Type B pancreatic cell (in vitro differentiated cells): Measurements from ENCODE around the gene ZNF775. TPM values are rescaled to one million over a fixed set of nuclear protein-coding genes. Genes with fewer than 3 reads are reported as not detected.

ENCODE experiments used
- DNase-seq: peaks from one replicate; pipeline ENCODE4 v3.0.0; 2021; ENCODE audit warnings: mixed read lengths; ENCODE audit not compliant: unreplicated experiment; ENCODE audit errors: extremely low spot score
- H3K27ac Mint-ChIP-seq: 2 replicates; pipeline ENCODE4 v1.8.0; 2021; ENCODE audit warnings: mild to moderate bottlenecking, mixed read lengths
- H3K27me3 Mint-ChIP-seq: 2 replicates; pipeline ENCODE4 v1.8.0; 2021; ENCODE audit warnings: mixed read lengths
- H3K36me3 Mint-ChIP-seq: 2 replicates; pipeline ENCODE4 v1.8.0; 2021; ENCODE audit warnings: mixed read lengths
- H3K4me1 Mint-ChIP-seq: one replicate; pipeline ENCODE4 v1.8.0; 2021; ENCODE audit warnings: mixed read lengths; ENCODE audit not compliant: unreplicated experiment
- H3K4me3 Mint-ChIP-seq: 2 replicates; pipeline ENCODE4 v1.8.0; 2021; ENCODE audit warnings: mild to moderate bottlenecking, mixed read lengths
- H3K9me3 Mint-ChIP-seq: 2 replicates; pipeline ENCODE4 v1.8.0; 2021; ENCODE audit warnings: mixed read lengths
- CTCF ChIP-seq: fragments of 200-600 bp; sonication (generic); conservative IDR thresholded peaks from 2 replicates; pipeline ENCODE4 v1.5.0; 2021; ENCODE audit warnings: antibody characterized with exemption, mild to moderate bottlenecking
- total RNA-seq: library from RNA; stranded (reverse); gene quantifications from 2 replicates; pipeline ENCODE4 v1.2.1, GENCODE V29; 2021; ENCODE audit warnings: low replicate concordance

Gene ZNF775
- total RNA-seq, 1 donor from 2014 or later, result 12.3 TPM

GRCh38 chr7:150417863-150418262, 38.7 kb downstream of the ZNF775 start:
- H3K36me3 Mint-ChIP-seq, result no peaks in the 10 kb centered on the region
- DNase-seq, result no peak
- H3K27ac Mint-ChIP-seq, result no peak overlapping the region
- H3K4me1 Mint-ChIP-seq, result peaks cover 18% of the 10 kb centered on the region
- no peak for TF ChIP-seq CTCF
- no peaks in the 10 kb centered on the region for H3K9me3 Mint-ChIP-seq
- H3K4me3 Mint-ChIP-seq, result no peak overlapping the region
- peaks cover 10% of the 10 kb centered on the region for H3K27me3 Mint-ChIP-seq

GRCh38 chr7:150420242-150420641, 41.1 kb downstream of the ZNF775 start:
- peaks cover 16% of the 10 kb centered on the region for H3K4me1 Mint-ChIP-seq
- H3K27ac Mint-ChIP-seq, result no peak overlapping the region
- H3K9me3 Mint-ChIP-seq, result no peaks in the 10 kb centered on the region
- H3K27me3 Mint-ChIP-seq, result peaks cover 10% of the 10 kb centered on the region
- TF ChIP-seq CTCF, result no peak
- no peaks in the 10 kb centered on the region for H3K36me3 Mint-ChIP-seq
- DNase-seq, result peak; percentile 15
- H3K4me3 Mint-ChIP-seq, result no peak overlapping the region

- H3K36me3 Mint-ChIP-seq, result no peaks in the 10 kb centered on the region
- peaks cover 10% of the 10 kb centered on the region for H3K27me3 Mint-ChIP-seq
- no peak overlapping the region for H3K4me3 Mint-ChIP-seq
- peak; percentile 96 for TF ChIP-seq CTCF
- peak; percentile 84 for DNase-seq
- H3K4me1 Mint-ChIP-seq, result peaks cover 7% of the 10 kb centered on the region
- no peaks in the 10 kb centered on the region for H3K9me3 Mint-ChIP-seq
- no peak overlapping the region for H3K27ac Mint-ChIP-seq
Observed at GRCh38 chr7:150420987-150421674, 42.0 kb downstream of the ZNF775 start.

- H3K9me3 Mint-ChIP-seq, result no peaks in the 10 kb centered on the region
- H3K4me3 Mint-ChIP-seq, result no peak overlapping the region
- no peak overlapping the region for H3K27ac Mint-ChIP-seq
- no peak for TF ChIP-seq CTCF
- H3K4me1 Mint-ChIP-seq, result peaks cover 6% of the 10 kb centered on the region
- DNase-seq, result peak; percentile 40
- H3K36me3 Mint-ChIP-seq, result no peaks in the 10 kb centered on the region
- peaks cover 12% of the 10 kb centered on the region for H3K27me3 Mint-ChIP-seq
Observed at GRCh38 chr7:150421831-150422230, 42.7 kb downstream of the ZNF775 start.

- peaks cover 13% of the 10 kb centered on the region for H3K27me3 Mint-ChIP-seq
- no peak for TF ChIP-seq CTCF
- H3K4me3 Mint-ChIP-seq, result no peak overlapping the region
- H3K27ac Mint-ChIP-seq, result no peak overlapping the region
- no peaks in the 10 kb centered on the region for H3K36me3 Mint-ChIP-seq
- no peaks in the 10 kb centered on the region for H3K9me3 Mint-ChIP-seq
- H3K4me1 Mint-ChIP-seq, result peaks cover 15% of the 10 kb centered on the region
- peak; percentile 10 for DNase-seq
Observed at GRCh38 chr7:150425670-150426069, 46.5 kb downstream of the ZNF775 start.
